ENCODE data around the gene CCDC142.

Gene CCDC142

GRCh38 chr2:74499267-74499939, 16.6 kb upstream of the CCDC142 start, which contains the start of gene LBX2:
Gene LBX2 (minus strand): TSS chr2:74499603. CDS start chr2:74499537, 66 bp downstream.
- in situ Hi-C loops (cut with MboI; ENCODE audit: low sequenced_read_pairs), result no loop called here

DNA sequence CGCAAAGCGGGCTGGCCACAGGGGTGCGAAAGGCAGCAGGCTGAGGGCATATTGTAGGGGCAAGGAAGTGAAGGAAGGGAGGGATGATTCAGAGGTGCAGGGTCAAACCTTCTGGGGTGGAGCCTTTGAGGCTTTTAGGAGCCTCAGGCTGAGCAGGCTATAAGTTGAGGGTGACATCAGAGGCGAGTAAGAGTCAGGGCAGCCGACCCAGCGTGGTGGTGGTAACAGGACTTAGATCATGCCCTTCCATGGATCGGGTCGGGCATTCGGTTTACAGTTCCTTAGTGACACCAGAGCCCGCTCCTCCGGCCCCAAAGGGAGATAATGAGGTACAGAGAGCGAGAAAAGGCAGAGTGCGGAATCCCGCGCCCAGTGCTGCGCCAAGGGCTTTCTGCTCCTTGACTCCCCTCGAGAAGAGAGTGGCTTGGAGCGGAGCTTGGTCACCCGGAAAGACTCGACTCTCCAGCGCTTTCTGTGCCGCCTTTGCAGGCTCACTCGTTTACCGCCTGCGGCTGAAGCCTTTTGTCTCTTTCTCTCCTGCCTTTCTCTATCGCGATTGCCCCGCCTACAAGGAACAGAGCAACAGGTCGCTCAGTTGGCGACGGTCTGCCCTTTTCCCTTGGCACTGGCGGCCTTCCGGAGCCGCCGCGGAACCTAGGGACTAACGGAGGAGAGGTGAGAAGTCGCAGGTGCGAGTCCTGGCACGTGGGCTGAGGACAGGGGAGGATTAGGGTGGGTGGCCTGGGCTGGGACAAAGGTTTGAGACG, 15.9 kb upstream of the CCDC142 start:
- in situ Hi-C loops (cut with MboI; ENCODE audit: low sequenced_read_pairs), result no loop called here

DNA sequence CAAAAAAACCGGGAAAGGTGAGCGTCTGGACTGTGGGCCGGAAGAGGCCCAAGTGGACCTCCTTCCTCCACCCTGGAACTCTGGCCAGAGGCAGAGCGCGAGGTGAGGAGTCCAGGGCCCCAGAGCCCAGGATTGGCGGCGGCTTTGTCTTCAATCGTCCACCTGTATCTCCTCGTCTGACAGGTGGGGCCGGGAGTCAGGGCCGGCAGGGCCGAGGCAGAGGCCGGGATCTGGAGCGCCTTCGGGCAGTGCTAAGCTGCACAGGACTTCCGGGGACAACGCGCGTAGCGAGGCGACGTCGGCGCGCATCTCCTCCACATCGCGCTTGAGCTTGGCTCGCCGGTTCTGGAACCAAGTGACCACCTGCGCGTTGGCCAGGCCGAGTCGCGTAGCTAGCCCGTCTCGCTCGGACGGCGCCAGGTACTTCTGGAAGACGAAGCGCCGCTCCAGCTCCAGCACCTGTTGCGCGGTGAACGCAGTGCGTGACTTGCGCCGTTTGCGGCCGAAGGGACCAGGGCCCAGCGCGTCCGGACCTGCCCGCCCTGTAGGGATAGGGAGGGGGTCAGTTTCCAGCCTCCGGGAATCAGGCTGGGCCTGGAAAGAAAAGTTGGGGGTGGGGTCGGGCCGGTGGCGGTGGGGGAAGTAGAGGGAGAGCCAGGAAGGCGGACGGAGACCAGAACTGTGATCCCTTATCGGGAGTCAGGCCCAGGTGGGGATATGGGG, 15.1 kb upstream of the CCDC142 start:
- in situ Hi-C loops (cut with MboI; ENCODE audit: low sequenced_read_pairs), result no loop called here

DNA sequence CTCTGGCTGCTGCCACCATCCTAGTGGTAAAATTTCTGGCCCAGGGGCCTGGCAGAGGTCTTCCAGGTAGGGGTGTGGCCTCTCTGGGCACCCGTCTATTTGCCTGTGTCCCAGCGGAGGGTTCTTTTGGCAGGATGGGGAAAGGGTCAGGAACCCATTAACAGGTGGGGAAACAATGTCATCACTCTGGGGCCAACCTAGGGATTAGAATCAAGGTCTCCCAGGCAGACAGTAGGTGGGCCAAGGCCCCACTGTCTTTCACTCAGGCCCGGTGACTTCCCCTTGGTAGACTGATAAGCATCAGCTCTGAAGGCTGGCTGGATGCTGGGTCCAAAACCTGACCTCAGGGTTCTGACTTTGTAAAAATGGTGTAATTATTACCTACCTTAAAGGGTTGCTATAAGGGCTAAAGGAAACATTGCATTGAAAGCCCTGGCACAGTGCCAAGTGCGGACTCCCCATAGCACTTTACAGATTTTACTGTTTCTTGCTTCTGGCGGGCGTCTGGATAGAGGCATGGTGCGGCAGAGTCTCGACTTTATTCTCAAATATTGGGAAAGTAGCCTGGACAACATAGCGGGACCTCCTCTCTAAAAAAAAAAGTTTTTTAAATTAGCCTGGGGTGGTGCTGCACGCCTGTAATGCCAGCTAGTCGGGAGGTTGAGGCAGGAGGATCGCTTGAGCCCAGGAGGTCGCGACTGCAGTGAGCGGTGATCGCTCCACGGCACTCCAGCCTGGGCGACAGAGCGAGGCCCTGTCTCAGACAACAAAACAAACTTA, 14.4 kb upstream of the CCDC142 start:
- in situ Hi-C loops (cut with MboI; ENCODE audit: low sequenced_read_pairs), result no loop called here

DNA sequence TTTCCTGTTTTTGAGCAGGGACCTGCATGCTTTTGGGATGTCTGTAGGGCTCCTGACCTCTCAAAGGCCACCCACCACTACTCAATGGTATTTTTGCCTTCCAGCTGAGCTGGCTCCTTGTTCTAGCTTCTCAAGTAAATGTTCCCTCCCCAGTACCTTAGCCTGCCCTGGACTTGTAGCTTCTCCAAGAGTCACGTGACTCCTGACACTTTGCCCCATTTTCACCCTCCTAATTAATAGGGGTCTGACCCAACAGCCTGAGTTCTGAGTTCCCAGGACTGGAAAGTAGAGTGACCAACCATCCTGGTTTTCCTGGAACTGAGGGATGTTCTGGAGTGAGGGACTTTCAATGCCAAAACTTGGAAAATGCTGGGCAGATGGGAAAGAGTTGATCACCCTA, 12.6 kb upstream of the CCDC142 start:
- in situ Hi-C loops (cut with MboI; ENCODE audit: low sequenced_read_pairs), result no loop called here

GRCh38 chr2:74493546-74493945, 10.7 kb upstream of the CCDC142 start:
- in situ Hi-C loops (cut with MboI; ENCODE audit: low sequenced_read_pairs), result no loop called here

- in situ Hi-C loops (cut with MboI; ENCODE audit: low sequenced_read_pairs), result no loop called here
Measured at GRCh38 chr2:74491648-74492544, 9.1 kb upstream of the CCDC142 start.

- in situ Hi-C loops (cut with MboI; ENCODE audit: low sequenced_read_pairs), result loop anchor here (10.0 kb wide), 1 partner anchor 95 kb away; no protein-coding TSS in a partner anchor
Measured at GRCh38 chr2:74489906-74490305, 7.1 kb upstream of the CCDC142 start.

DNA sequence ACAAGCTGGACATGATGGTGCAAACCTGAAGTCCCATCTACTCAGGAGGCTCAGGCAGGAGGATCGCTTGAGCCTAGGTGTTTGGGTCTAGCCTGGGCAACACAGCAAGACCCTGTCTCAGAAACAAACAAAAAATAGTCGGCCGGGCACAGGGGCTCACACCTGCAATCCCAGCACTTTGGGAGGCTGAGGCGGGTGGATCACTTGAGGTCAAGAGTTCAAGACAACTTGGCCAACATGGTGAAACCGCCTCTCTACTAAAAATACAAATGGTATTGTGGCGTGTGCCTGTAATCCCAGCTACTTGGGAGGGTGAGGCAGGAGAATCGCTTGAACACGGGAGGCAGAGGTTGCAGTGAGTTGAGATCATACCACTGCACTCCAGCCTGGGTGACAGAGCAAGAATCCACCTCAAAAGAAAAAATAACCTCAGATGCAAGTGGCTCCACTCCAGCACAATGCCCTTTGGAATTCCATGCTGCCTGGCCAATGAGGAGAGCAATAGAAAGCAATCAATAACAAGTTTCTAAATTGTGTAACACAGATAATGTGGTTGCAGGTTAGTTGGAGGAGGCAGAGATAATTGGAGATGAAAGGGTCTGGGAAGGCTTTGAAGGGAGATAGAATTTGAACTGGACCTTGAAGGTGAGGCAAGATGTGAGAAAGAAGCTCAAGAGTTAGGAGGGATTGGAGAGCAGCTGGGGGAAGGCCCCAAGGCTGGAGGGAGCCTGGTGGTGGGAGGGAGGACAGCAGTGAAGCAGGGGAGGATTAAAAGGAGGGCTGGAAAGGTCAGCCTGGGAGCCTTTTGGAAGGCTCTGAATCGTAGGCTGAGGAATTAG, 6.1 kb upstream of the CCDC142 start:
- in situ Hi-C loops (cut with MboI; ENCODE audit: low sequenced_read_pairs), result loop anchor here (10.0 kb wide), 1 partner anchor 96 kb away; no protein-coding TSS in a partner anchor

DNA sequence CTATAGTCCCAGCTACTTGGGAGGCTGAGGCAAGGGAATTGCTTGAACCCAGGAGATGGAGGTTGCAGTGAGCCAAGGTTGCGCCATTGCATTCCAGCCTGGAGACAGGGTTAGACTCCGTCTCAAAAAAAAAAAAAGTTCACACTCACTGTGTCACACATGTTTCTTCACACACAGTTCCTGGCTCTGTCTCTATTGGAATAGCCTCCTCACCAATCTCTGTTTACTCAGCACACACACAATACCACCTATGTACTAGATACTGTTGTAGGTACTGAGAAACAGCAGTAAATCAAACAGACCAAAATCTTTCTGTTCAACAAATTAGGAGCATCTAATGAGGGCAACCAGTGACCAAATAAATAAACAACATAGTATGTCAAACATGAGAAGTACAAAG, 3.3 kb upstream of the CCDC142 start:
- in situ Hi-C loops (cut with MboI; ENCODE audit: low sequenced_read_pairs), result loop anchor here (10.0 kb wide), 1 partner anchor 99 kb away; no protein-coding TSS in a partner anchor

DNA sequence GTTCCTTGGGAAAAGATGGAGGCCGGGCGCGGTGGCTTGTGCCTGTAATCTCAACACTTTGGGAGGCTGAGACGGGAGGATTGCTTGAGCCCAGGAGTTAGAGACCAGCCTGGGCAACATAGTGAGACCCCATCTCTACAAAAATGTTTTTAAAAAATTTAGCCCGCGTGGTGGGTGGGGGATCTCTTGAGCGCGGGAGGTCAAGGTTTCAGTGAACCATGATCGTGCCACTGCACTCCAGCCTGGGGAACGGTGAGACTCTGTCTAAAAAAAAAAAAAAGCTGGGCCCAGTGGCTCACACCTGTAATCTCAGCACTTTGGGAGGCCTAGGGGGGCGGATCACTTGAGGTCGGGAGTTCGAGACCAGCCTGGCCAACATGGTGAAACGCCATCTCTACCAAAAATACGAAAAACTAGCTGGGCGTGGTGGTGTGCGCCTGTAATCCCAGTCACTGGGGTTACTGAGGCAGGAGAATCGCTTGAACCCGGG, 922 bp upstream of the CCDC142 start:
- in situ Hi-C loops (cut with MboI; ENCODE audit: low sequenced_read_pairs), result loop anchor here (10.0 kb wide), 1 partner anchor 101 kb away; no protein-coding TSS in a partner anchor

GRCh38 chr2:74481961-74482800, 617 bp downstream of the CCDC142 start:
- in situ Hi-C loops (cut with MboI; ENCODE audit: low sequenced_read_pairs), result loop anchor here (10.0 kb wide), 1 partner anchor 103 kb away; no protein-coding TSS in a partner anchor

GRCh38 chr2:74481431-74481830, 1.4 kb downstream of the CCDC142 start:
- in situ Hi-C loops (cut with MboI; ENCODE audit: low sequenced_read_pairs), result loop anchor here (10.0 kb wide), 1 partner anchor 103 kb away; no protein-coding TSS in a partner anchor

GRCh38 chr2:74474899-74475298, 7.9 kb downstream of the CCDC142 start:
- in situ Hi-C loops (cut with MboI; ENCODE audit: low sequenced_read_pairs), result no loop called here

DNA sequence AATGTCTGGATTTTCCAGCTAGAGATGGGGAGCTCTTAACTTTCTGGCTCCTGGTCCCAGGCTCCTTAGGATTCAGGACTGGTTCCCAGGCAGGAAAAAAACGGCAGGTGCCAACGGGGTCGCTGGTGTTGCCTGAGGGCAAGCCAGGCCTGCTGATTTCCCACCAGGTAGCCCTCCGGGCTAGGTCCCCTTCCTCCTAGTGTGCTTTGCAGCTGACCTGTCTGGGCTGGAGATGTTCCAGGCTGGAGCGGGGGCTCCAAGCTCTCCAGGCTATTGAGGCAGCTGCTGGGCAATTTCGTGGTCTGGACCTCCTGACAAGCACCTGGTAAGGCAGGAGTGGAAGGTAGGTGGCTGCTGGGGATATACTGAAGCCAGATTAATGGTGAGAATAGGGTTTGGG, 8.3 kb downstream of the CCDC142 start:
- in situ Hi-C loops (cut with MboI; ENCODE audit: low sequenced_read_pairs), result no loop called here

DNA sequence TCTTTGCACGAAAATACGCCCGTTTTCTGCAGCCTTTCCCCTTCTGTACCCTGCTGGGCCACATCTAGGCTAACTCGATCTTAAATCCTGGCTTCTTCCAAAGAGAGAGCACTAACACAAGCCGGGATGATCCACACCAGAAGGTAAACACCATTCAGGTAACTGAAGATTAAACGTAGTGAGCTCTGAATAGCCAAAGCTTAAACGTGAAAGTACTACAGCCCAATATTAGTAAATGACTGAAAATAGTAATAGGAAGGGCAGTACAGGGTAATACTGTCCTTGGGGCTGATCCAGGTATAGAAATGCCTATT, 9.9 kb downstream of the CCDC142 start:
- in situ Hi-C loops (cut with MboI; ENCODE audit: low sequenced_read_pairs), result no loop called here

- in situ Hi-C loops (cut with MboI; ENCODE audit: low sequenced_read_pairs), result no loop called here
Measured at GRCh38 chr2:74472086-74472944, 10.5 kb downstream of the CCDC142 start, which contains the start of gene MRPL53. Gene MRPL53 (minus strand): TSS chr2:74472680. CDS start chr2:74472660, 20 bp downstream.

Data from HL-60/S4 treated with retinoic acid at 250 ng/mL for 4 days and 3 days (cell line).